Hepatocyte (in vitro differentiated cells): ENCODE results near the gene ZNF814. TPM values are rescaled to one million over a fixed set of nuclear protein-coding genes. Genes with fewer than 3 reads are reported as not detected.

Experiments used
- DNase-seq: peaks from one replicate; pipeline ENCODE4 v3.0.0-alpha.2; 2016; ENCODE audit warnings: low spot score
- H2AFZ ChIP-seq: fragments of 200-600 bp; sonication (generic); 2 replicates; pipeline ENCODE4 v1.6.0; 2016; ENCODE audit warnings: antibody characterized with exemption, mild to moderate bottlenecking
- H3K27ac ChIP-seq: fragments of 200-600 bp; sonication (generic); 2 replicates; pipeline ENCODE4 v1.5.1; 2016; ENCODE audit warnings: mild to moderate bottlenecking
- H3K27me3 ChIP-seq: fragments of 200-600 bp; sonication (generic); 2 replicates; pipeline ENCODE4 v1.6.1; 2016
- H3K36me3 ChIP-seq: fragments of 200-600 bp; sonication (generic); replicated peaks from 2 replicates; pipeline ENCODE4 v1.5.1; 2016; ENCODE audit warnings: low read depth; ENCODE audit not compliant: insufficient read depth
- H3K4me1 ChIP-seq: fragments of 200-600 bp; sonication (generic); 2 replicates; pipeline ENCODE4 v1.5.1; 2016; ENCODE audit warnings: mild to moderate bottlenecking, moderate library complexity; ENCODE audit not compliant: insufficient read depth
- H3K4me2 ChIP-seq: fragments of 200-600 bp; sonication (generic); 2 replicates; pipeline ENCODE4 v1.6.0; 2016
- H3K4me3 ChIP-seq: fragments of 200-600 bp; sonication (generic); 2 replicates; pipeline ENCODE4 v1.5.1; 2016; ENCODE audit warnings: mild to moderate bottlenecking
- H3K79me2 ChIP-seq: fragments of 200-600 bp; sonication (generic); 2 replicates; pipeline ENCODE4 v1.6.0; 2017; ENCODE audit warnings: mild to moderate bottlenecking
- H3K9me2 ChIP-seq: fragments of 200-600 bp; sonication (generic); replicated peaks from 2 replicates; pipeline ENCODE4 v1.6.0; 2017; ENCODE audit warnings: mild to moderate bottlenecking; ENCODE audit not compliant: insufficient read depth
- H3K9me3 ChIP-seq: fragments of 200-600 bp; sonication (generic); 2 replicates; pipeline ENCODE4 v1.5.1; 2016; ENCODE audit warnings: low read depth, mild to moderate bottlenecking
- H4K20me1 ChIP-seq: fragments of 200-600 bp; sonication (generic); 2 replicates; pipeline ENCODE4 v1.6.0; 2016; ENCODE audit warnings: mild to moderate bottlenecking; ENCODE audit not compliant: insufficient read depth, poor library complexity, severe bottlenecking
- CTCF ChIP-seq: fragments of 200-600 bp; sonication (generic); IDR thresholded peaks from 2 replicates; pipeline ENCODE4 v1.5.1; 2016; ENCODE audit warnings: antibody characterized with exemption, mild to moderate bottlenecking; ENCODE audit not compliant: poor library complexity
- EZH2 ChIP-seq: fragments of 200-600 bp; sonication (generic); IDR thresholded peaks from 2 replicates; pipeline ENCODE4 v1.6.1; 2016; ENCODE audit warnings: antibody characterized with exemption, mild to moderate bottlenecking, borderline replicate concordance
- EZH2phosphoT487 ChIP-seq: fragments of 200-600 bp; sonication (generic); IDR thresholded peaks from one replicate; pipeline ENCODE4 v1.6.1; 2018; ENCODE audit warnings: antibody characterized with exemption, mild to moderate bottlenecking, low read depth, moderate library complexity; ENCODE audit not compliant: unreplicated experiment, severe bottlenecking
- WGBS: methylation state at CpG from one replicate; pipeline ENCODE4 v1.1.6; 2016; ENCODE audit warnings: low lambda C conversion rate; ENCODE audit errors: missing lambda C conversion rate; 5-methylcytosine and 5-hydroxymethylcytosine counted together
- polyA plus RNA-seq: library from polyadenylated mRNA; unstranded; fragments of >200 nt; fragmentation: Nextera tagmentation; extraction: Ambion mirVana; gene quantifications from 2 replicates; pipeline ENCODE4 v1.2.1, GENCODE V29; 2016
- total RNA-seq: library from RNA; depleted of rRNA; stranded (reverse); fragments of >200 nt; gene quantifications from 2 replicates; pipeline ENCODE4 v1.2.3, GENCODE V29; 2014

The ZNF814 gene
- total and polyA plus RNA-seq, 2 experiments from 2014 or later: 16.1 to 19.2 TPM

- WGBS: 45% methylated on average over 5 of the region's 5 CpGs
- H3K4me1 ChIP-seq: peaks cover 16% of the 10 kb centered on the region
- H3K4me3 ChIP-seq: no peak overlapping the region
- H3K27me3 ChIP-seq: no peaks in the 10 kb centered on the region
- no peaks in the 10 kb centered on the region for H3K36me3 ChIP-seq
- no peak overlapping the region for H3K27ac ChIP-seq
- TF ChIP-seq CTCF: no peak
- TF ChIP-seq EZH2: no peak
- TF ChIP-seq EZH2phosphoT487: no peak
- H3K9me3 ChIP-seq: no peaks in the 10 kb centered on the region
- no peak overlapping the region for H3K4me2 ChIP-seq
- H3K9me2 ChIP-seq: no peaks in the 10 kb centered on the region
- DNase-seq: no peak
- H4K20me1 ChIP-seq: no peaks in the 10 kb centered on the region
- no peak overlapping the region for H2AFZ ChIP-seq
- H3K79me2 ChIP-seq: peaks cover 50% of the 10 kb centered on the region
Observed at GRCh38 chr19:57800696-57801095, 88.1 kb downstream of the ZNF814 start.

Other genes starting within 250 kb of the ZNF814 start
- 0.12 TPM in 1 of 2 replicates, not detected in the other for gene ZSCAN4, start 220.1 kb downstream of the ZNF814 start, total RNA-seq
- not detected in 2 replicates for gene ZSCAN4, start 220.1 kb downstream of the ZNF814 start, polyA plus RNA-seq
- gene ZNF551, start 207.1 kb downstream of the ZNF814 start, total RNA-seq: 11.6 and 13.2 TPM in 2 replicates
- gene ZNF551, start 207.1 kb downstream of the ZNF814 start, polyA plus RNA-seq: 2.0 and 2.2 TPM in 2 replicates
- gene ZNF154, start 179.8 kb downstream of the ZNF814 start, total RNA-seq: 10.7 and 11.1 TPM in 2 replicates
- 3.5 and 5.6 TPM in 2 replicates for gene ZNF154, start 179.8 kb downstream of the ZNF814 start, polyA plus RNA-seq
- 6.7 and 6.8 TPM in 2 replicates for gene ZNF671, start 161.4 kb downstream of the ZNF814 start, total RNA-seq
- 3.9 and 6.7 TPM in 2 replicates for gene ZNF671, start 161.4 kb downstream of the ZNF814 start, polyA plus RNA-seq
- gene ZNF776, start 142.2 kb downstream of the ZNF814 start, total RNA-seq: 10.3 and 11.4 TPM in 2 replicates
- 8.2 and 10.6 TPM in 2 replicates for gene ZNF776, start 142.2 kb downstream of the ZNF814 start, polyA plus RNA-seq
- 11.4 and 22.5 TPM in 2 replicates for gene ZNF586, start 119.4 kb downstream of the ZNF814 start, total RNA-seq
- 8.0 and 11.2 TPM in 2 replicates for gene ZNF586, start 119.4 kb downstream of the ZNF814 start, polyA plus RNA-seq
- 25.9 and 26.7 TPM in 2 replicates for gene ZNF552, start 74.1 kb downstream of the ZNF814 start, total RNA-seq
- 12.9 and 13.7 TPM in 2 replicates for gene ZNF552, start 74.1 kb downstream of the ZNF814 start, polyA plus RNA-seq
- 13.9 and 16.8 TPM in 2 replicates for gene ZNF587B, start 58.7 kb downstream of the ZNF814 start, total RNA-seq
- 1.8 and 6.4 TPM in 2 replicates for gene ZNF587B, start 58.7 kb downstream of the ZNF814 start, polyA plus RNA-seq
- 36.8 and 60.5 TPM in 2 replicates for gene ZNF587, start 39.2 kb downstream of the ZNF814 start, total RNA-seq
- 8.8 and 11.5 TPM in 2 replicates for gene ZNF587, start 39.2 kb downstream of the ZNF814 start, polyA plus RNA-seq
- gene ZNF417, start 27.6 kb upstream of the ZNF814 start, total RNA-seq: 11.4 and 14.3 TPM in 2 replicates
- 3.9 and 6.2 TPM in 2 replicates for gene ZNF417, start 27.6 kb upstream of the ZNF814 start, polyA plus RNA-seq
- gene ZNF418, start 46.4 kb upstream of the ZNF814 start, total RNA-seq: 6.1 and 8.2 TPM in 2 replicates
- 2.8 and 3.2 TPM in 2 replicates for gene ZNF418, start 46.4 kb upstream of the ZNF814 start, polyA plus RNA-seq
- gene ZNF256, start 58.7 kb upstream of the ZNF814 start, total RNA-seq: 5.4 and 8.8 TPM in 2 replicates
- 3.7 and 4.6 TPM in 2 replicates for gene ZNF256, start 58.7 kb upstream of the ZNF814 start, polyA plus RNA-seq
- 0.60 TPM in 1 of 2 replicates, not detected in the other for gene C19orf18, start 85.5 kb upstream of the ZNF814 start, total RNA-seq
- gene C19orf18, start 85.5 kb upstream of the ZNF814 start, polyA plus RNA-seq: 1.9 and 2.0 TPM in 2 replicates
- gene ZNF606, start 113.8 kb upstream of the ZNF814 start, total RNA-seq: 18.0 and 19.7 TPM in 2 replicates
- 17.6 and 26.0 TPM in 2 replicates for gene ZNF606, start 113.8 kb upstream of the ZNF814 start, polyA plus RNA-seq
- gene ZSCAN1, start 145.0 kb upstream of the ZNF814 start, total RNA-seq: 0.33 and 1.2 TPM in 2 replicates
- 1.1 and 3.8 TPM in 2 replicates for gene ZSCAN1, start 145.0 kb upstream of the ZNF814 start, polyA plus RNA-seq
- 5.8 and 7.4 TPM in 2 replicates for gene ZNF135, start 170.2 kb upstream of the ZNF814 start, total RNA-seq
- 4.3 and 5.0 TPM in 2 replicates for gene ZNF135, start 170.2 kb upstream of the ZNF814 start, polyA plus RNA-seq
- 30.4 and 49.8 TPM in 2 replicates for gene ZSCAN18, start 209.2 kb upstream of the ZNF814 start, total RNA-seq
- 51.8 and 59.1 TPM in 2 replicates for gene ZSCAN18, start 209.2 kb upstream of the ZNF814 start, polyA plus RNA-seq